Neuronal stem cell (in vitro differentiated cells): ENCODE results near the gene ELP6.
A peak's percentile ranks its signal among the peaks of the same experiment; 100 is the strongest.

Source experiments
- DNase-seq: peaks from one replicate; pipeline ENCODE4 v3.0.0-alpha.2; 2013; ENCODE audit warnings: low spot score
- H2AFZ ChIP-seq: one replicate; pipeline ENCODE4 v1.6.1; 2013; ENCODE audit warnings: mild to moderate bottlenecking, low read length, inconsistent platforms
- H2AK5ac ChIP-seq: 2 replicates; pipeline ENCODE4 v1.6.1; 2013; ENCODE audit warnings: low read depth, mild to moderate bottlenecking, inconsistent platforms, low read length, moderate library complexity, mixed read lengths
- H2BK120ac ChIP-seq: 2 replicates; pipeline ENCODE4 v1.6.1; 2013; ENCODE audit warnings: low read depth, mild to moderate bottlenecking, inconsistent platforms, low read length, moderate library complexity, mixed read lengths
- H2BK12ac ChIP-seq: one replicate; pipeline ENCODE4 v1.6.1; 2013; ENCODE audit warnings: low read length, inconsistent platforms
- H2BK15ac ChIP-seq: 2 replicates; pipeline ENCODE4 v1.6.1; 2013; ENCODE audit warnings: mild to moderate bottlenecking, low read length, inconsistent platforms, mixed read lengths
- H2BK5ac ChIP-seq: one replicate; pipeline ENCODE4 v1.6.1; 2013; ENCODE audit warnings: inconsistent platforms, mild to moderate bottlenecking, low read length, moderate library complexity
- H3K14ac ChIP-seq: one replicate; pipeline ENCODE4 v1.6.1; 2013; ENCODE audit warnings: low read length, inconsistent platforms
- H3K18ac ChIP-seq: 2 replicates; pipeline ENCODE4 v1.6.1; 2013; ENCODE audit warnings: low read length, inconsistent platforms
- H3K23ac ChIP-seq: 2 replicates; pipeline ENCODE4 v1.6.1; 2013; ENCODE audit warnings: low read depth, mild to moderate bottlenecking, mixed read lengths, low read length, inconsistent platforms; ENCODE audit not compliant: poor library complexity
- H3K27ac ChIP-seq: replicated peaks from 3 replicates; pipeline ENCODE4 v1.5.1; 2013; ENCODE audit warnings: low read length, inconsistent platforms
- H3K27me3 ChIP-seq, 3 experiments: 2 replicates each; pipeline ENCODE4 v1.6.1; 2013; ENCODE audit warnings: low read length in 3 of 3, mild to moderate bottlenecking in 2 of 3, inconsistent platforms in 1 of 3, low read depth in 1 of 3, mixed read lengths in 1 of 3, moderate library complexity in 1 of 3; ENCODE audit not compliant: control insufficient read depth in 3 of 3, insufficient read depth in 3 of 3
- H3K36me3 ChIP-seq, 2 donors: replicated peaks in 1 of 2; 2 replicates each; pipeline ENCODE4 v1.6.1; 2013; ENCODE audit warnings: low read length in 2 of 2; ENCODE audit not compliant: control insufficient read depth in 2 of 2, insufficient read depth in 2 of 2
- H3K4ac ChIP-seq: 2 replicates; pipeline ENCODE4 v1.6.1; 2013; ENCODE audit warnings: inconsistent platforms, mild to moderate bottlenecking, low read length, moderate library complexity
- H3K4me1 ChIP-seq, 2 donors: 1 replicate in 1 of 2; 2 replicates in 1 of 2; pipeline ENCODE4 v1.6.1; 2013; ENCODE audit warnings: low read length in 2 of 2, low read depth in 1 of 2; ENCODE audit not compliant: control insufficient read depth in 2 of 2, insufficient read depth in 1 of 2
- H3K4me2 ChIP-seq: one replicate; pipeline ENCODE4 v1.6.1; 2013; ENCODE audit warnings: mild to moderate bottlenecking, low read length, inconsistent platforms; ENCODE audit not compliant: insufficient read depth, poor library complexity, severe bottlenecking
- H3K4me3 ChIP-seq, 2 donors: 2 replicates each; pipeline ENCODE4 v1.5.1; 2013; ENCODE audit warnings: low read length in 2 of 2, mild to moderate bottlenecking in 2 of 2, inconsistent platforms in 1 of 2, moderate library complexity in 1 of 2
- H3K79me1 ChIP-seq: one replicate; pipeline ENCODE4 v1.6.1; 2013; ENCODE audit warnings: low read depth, mild to moderate bottlenecking, inconsistent platforms, low read length, moderate library complexity
- H3K9ac ChIP-seq: one replicate; pipeline ENCODE4 v1.6.1; 2013; ENCODE audit warnings: mild to moderate bottlenecking, low read depth, low read length, inconsistent platforms; ENCODE audit not compliant: poor library complexity
- H3K9me3 ChIP-seq, 2 donors: replicated peaks in 1 of 2; 2 replicates each; pipeline versions ENCODE3 to v1.6.1; 2013; ENCODE audit warnings: low read length in 2 of 2, mild to moderate bottlenecking in 2 of 2, inconsistent platforms in 1 of 2, low read depth in 1 of 2, mixed read lengths in 1 of 2, moderate library complexity in 1 of 2; ENCODE audit not compliant: control insufficient read depth in 2 of 2, insufficient read depth in 1 of 2
- H4K8ac ChIP-seq: one replicate; pipeline ENCODE4 v1.6.1; 2013; ENCODE audit warnings: low read depth, mild to moderate bottlenecking, inconsistent platforms, low read length, moderate library complexity
- H4K91ac ChIP-seq: one replicate; pipeline ENCODE4 v1.6.1; 2013; ENCODE audit warnings: low read length, low read depth, mild to moderate bottlenecking, inconsistent platforms; ENCODE audit not compliant: poor library complexity
- WGBS, 2 donors: extraction: QIAGEN DNeasy Blood & Tissue Kit; methylation state at CpG; one replicate each; pipeline ENCODE4 v1.1.7; 2013; ENCODE audit warnings: missing lambda C conversion rate in 2 of 2, mixed read lengths in 1 of 2; ENCODE audit not compliant: insufficient read length in 2 of 2, insufficient replicate concordance in 1 of 2; ENCODE audit errors: extremely low coverage in 2 of 2; 5-methylcytosine and 5-hydroxymethylcytosine counted together

Gene ELP6

DNA sequence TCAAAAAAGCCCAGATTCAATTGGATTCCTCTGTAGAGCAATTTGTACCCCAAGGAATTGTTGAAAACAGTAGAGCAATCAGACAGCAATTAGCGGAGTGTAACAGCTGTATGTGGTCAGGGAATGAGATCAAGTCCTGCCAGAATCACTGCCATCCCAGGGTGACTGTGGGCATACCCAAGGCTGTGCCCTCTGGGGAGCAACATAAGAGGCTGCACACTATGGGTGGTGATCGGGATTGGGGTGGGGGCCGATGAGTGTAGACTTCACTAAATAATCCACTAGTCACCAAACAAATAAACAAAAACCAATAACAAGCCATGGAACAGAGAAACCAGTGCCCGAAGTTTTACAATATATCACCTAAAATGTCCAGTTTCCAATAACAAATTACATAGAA is 12.1 kb upstream of the ELP6 start:
- Histone ChIP-seq H3K18ac (no peak overlapping the region), H3K9ac (no peak overlapping the region), H3K4me2 (no peak overlapping the region), H4K91ac (no peak overlapping the region), H3K4ac (no peak overlapping the region), H2BK12ac (no peak overlapping the region), H3K27me3 (no peaks in the 10 kb centered on the region), H3K27ac (no peak overlapping the region), H3K23ac (no peak overlapping the region), H2BK5ac (no peak overlapping the region), H4K8ac (no peak overlapping the region), H3K36me3 (no peaks in the 10 kb centered on the region), H3K9me3 (no peaks in the 10 kb centered on the region), H2AFZ (no peak overlapping the region), H2AK5ac (no peak overlapping the region), H3K4me1 (peaks cover 3 to 6% of the 10 kb centered on the region in 2 donors), H3K79me1 (no peaks in the 10 kb centered on the region), H2BK15ac (no peak overlapping the region), H3K14ac (no peak overlapping the region), H2BK120ac (no peak overlapping the region), H3K4me3 (no peak overlapping the region)
- WGBS, 2 donors = no CpG with 5 or more reads among the region's 4 CpGs
- DNase-seq = no peak

DNA sequence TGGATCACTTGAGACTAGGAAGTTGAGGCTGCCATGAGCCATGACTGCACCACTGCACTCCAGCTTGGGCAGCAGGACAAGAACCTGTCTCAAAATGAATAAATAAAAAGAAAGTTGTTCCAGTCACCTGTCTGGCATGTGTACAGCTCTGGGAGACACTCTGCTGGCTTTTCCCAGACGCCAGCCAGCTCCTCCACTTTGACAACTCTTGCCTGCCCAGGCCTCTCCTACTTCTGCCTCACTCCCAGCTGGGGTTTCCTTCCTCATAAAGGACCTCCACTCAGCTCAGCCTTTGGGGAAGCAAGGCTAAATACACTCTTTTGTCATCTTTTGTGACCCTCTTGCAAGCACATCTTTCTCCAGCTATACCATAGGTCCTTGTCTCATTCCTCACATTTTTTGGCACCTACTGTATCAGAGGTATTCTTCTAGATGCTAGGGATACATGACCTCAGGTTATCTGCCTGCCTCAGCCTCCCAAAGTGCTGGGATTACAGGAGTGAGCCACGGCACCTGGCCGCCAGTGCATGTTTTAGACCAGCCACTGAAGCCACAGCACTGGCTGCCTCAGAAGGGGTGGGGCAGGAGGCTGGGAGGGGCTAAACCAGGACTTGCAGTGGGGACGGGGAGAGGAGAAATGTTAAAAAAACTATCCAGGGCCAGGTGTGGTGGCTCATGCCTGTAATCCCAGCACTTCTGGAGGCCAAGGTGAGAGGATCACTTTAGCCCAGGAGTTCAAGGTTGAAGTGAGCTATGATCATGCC is 10.0 kb upstream of the ELP6 start:
- no peak overlapping the region for H3K4me3 ChIP-seq
- no peak overlapping the region for H2BK120ac ChIP-seq
- no peak overlapping the region for H2AFZ ChIP-seq
- no CpG with 5 or more reads among the region's 4 CpGs for WGBS, 2 donors
- H3K4ac ChIP-seq = no peak overlapping the region
- no peak overlapping the region for H2BK12ac ChIP-seq
- no peak overlapping the region for H2AK5ac ChIP-seq
- H2BK15ac ChIP-seq = no peak overlapping the region
- no peak overlapping the region for H3K18ac ChIP-seq
- H3K4me1 ChIP-seq = peaks cover 3 to 7% of the 10 kb centered on the region in 2 donors
- H3K27me3 ChIP-seq = no peaks in the 10 kb centered on the region
- no peak overlapping the region for H2BK5ac ChIP-seq
- no peak overlapping the region for H4K8ac ChIP-seq
- no peaks in the 10 kb centered on the region for H3K9me3 ChIP-seq
- H3K4me2 ChIP-seq = no peak overlapping the region
- H3K36me3 ChIP-seq = no peaks in the 10 kb centered on the region
- H3K9ac ChIP-seq = peak overlapping the region; percentile 37
- DNase-seq = no peak
- H3K14ac ChIP-seq = no peak overlapping the region
- H3K79me1 ChIP-seq = no peaks in the 10 kb centered on the region
- H4K91ac ChIP-seq = no peak overlapping the region
- H3K23ac ChIP-seq = no peak overlapping the region
- no peak overlapping the region for H3K27ac ChIP-seq

DNA sequence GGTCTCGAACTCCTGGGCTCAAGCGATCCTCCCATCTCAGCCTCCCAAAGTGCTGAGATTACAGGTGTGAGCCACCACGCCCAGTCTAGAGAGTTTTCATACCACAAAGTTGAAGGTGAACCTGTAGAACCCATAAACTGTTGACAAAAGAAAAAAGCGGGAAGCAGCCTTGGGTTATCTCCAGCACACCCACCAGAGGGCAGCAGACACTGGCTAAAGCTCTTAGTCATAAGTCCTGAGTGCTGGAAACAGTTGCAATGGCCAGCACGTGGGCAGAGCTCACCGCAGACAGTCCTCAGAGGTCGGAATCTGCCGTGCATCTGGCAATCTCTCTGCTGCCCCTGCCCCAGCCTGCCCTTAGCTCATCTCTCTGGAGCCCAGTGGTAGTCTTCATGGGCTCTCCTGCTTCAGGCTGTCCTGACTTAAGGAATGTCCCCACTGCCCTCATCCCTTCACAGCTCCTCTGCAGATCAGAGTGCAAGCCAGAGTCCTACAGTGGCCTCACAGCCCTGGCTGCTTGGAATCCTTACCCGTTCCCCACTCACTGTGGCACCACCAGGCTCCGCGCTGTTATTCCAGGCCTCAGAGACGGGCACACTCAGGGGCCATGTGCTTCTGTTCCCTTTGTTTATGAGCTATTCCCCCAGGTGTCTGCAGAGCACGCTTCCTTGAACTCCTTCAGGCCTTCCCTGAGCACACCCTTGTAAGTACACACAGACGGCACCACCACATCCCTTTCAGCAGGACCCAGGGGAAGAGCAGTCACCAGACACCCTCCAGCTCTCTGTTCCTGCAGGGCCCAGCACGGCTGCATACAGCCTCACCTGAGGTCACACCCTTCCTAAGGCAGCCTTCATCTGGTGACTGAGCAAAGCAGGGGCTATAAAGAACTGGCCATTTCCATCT is 8.8 kb upstream of the ELP6 start:
- H3K9ac ChIP-seq = no peak overlapping the region
- H3K9me3 ChIP-seq = no peaks in the 10 kb centered on the region
- no peak overlapping the region for H3K4ac ChIP-seq
- no CpG with 5 or more reads among the region's 15 CpGs for WGBS, 2 donors
- H3K4me2 ChIP-seq = no peak overlapping the region
- H4K91ac ChIP-seq = no peak overlapping the region
- DNase-seq = peak; percentile 81
- no peak overlapping the region for H2BK5ac ChIP-seq
- H3K27me3 ChIP-seq = no peaks in the 10 kb centered on the region
- H2BK12ac ChIP-seq = peak overlapping the region; percentile 82
- peak overlapping the region; percentile 4 for H4K8ac ChIP-seq
- no peaks in the 10 kb centered on the region for H3K79me1 ChIP-seq
- peak overlapping the region; percentile 73 for H3K18ac ChIP-seq
- no peak overlapping the region for H2BK120ac ChIP-seq
- H3K4me1 ChIP-seq = peaks cover 3 to 7% of the 10 kb centered on the region in 2 donors
- peak overlapping the region; percentile 60 for H2BK15ac ChIP-seq
- no peak overlapping the region for H3K4me3 ChIP-seq
- no peak overlapping the region for H3K27ac ChIP-seq
- H3K36me3 ChIP-seq = no peaks in the 10 kb centered on the region
- H3K23ac ChIP-seq = no peak overlapping the region
- no peak overlapping the region for H3K14ac ChIP-seq
- peak overlapping the region; percentile 88 for H2AFZ ChIP-seq
- H2AK5ac ChIP-seq = peak overlapping the region; percentile 12

DNA sequence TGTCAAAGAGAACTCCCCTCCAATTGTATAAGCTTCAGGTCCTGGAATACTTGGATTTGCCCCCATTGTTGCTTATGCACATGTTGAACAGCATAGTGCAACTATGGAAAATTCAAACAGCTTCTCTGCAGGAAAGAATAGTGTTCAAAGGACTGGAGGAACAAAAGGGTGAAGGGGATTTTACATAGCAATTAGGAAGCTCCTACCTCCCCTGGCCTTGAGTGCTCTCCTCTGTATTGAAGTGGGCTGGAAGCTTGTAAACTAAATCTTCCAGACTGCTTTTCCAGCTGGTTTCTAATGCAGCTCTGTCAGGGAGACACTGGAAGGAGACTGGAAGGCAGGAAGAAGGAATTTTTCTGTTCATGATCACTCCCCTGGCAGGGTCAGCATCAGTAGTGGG is 7.2 kb upstream of the ELP6 start:
- no peaks in the 10 kb centered on the region for H3K79me1 ChIP-seq

More for the DNA sequence above, 7.2 kb upstream of the ELP6 start:
- H2BK120ac ChIP-seq = no peak overlapping the region
- H3K23ac ChIP-seq = no peak overlapping the region
- no peak overlapping the region for H3K14ac ChIP-seq
- no peak overlapping the region for H3K4me3 ChIP-seq
- peaks cover 3 to 7% of the 10 kb centered on the region in 2 donors for H3K4me1 ChIP-seq
- no peak overlapping the region for H3K4ac ChIP-seq
- H3K27me3 ChIP-seq = no peaks in the 10 kb centered on the region
- peak overlapping the region; percentile 81 for H2AFZ ChIP-seq
- H4K8ac ChIP-seq = no peak overlapping the region
- H3K36me3 ChIP-seq = no peaks in the 10 kb centered on the region
- no peak overlapping the region for H2BK12ac ChIP-seq
- H3K9ac ChIP-seq = no peak overlapping the region
- DNase-seq = no peak
- no peaks in the 10 kb centered on the region for H3K9me3 ChIP-seq
- no peak overlapping the region for H2BK15ac ChIP-seq
- no peak overlapping the region for H3K4me2 ChIP-seq
- H3K18ac ChIP-seq = no peak overlapping the region
- H2AK5ac ChIP-seq = no peak overlapping the region
- H2BK5ac ChIP-seq = no peak overlapping the region
- no peak overlapping the region for H4K91ac ChIP-seq
- peak overlapping the region; percentile 3 for H3K27ac ChIP-seq
